Keratinocyte (primary cell): ENCODE results near the gene GLRX3. TPM values are rescaled to one million over a fixed set of nuclear protein-coding genes. Genes with fewer than 3 reads are reported as not detected.

ENCODE experiments used
- DNase-seq: peaks from one replicate; pipeline ENCODE4 v3.0.0-alpha.2; 2011; ENCODE audit warnings: low read depth, missing footprints, low spot score
- FAIRE-seq: peaks from 2 replicates; lab custom pipeline; 2011; peaks lifted over from hg19 to GRCh38; lab: Jason Lieb, UNC
- H2AFZ ChIP-seq: 2 replicates; pipeline ENCODE4 v1.6.0; 2012; ENCODE audit warnings: low read length, control low read depth, inconsistent platforms; ENCODE audit not compliant: control insufficient read depth
- H3K27ac ChIP-seq: 2 replicates; pipeline ENCODE4 v1.5.1; 2011; ENCODE audit warnings: low read length; ENCODE audit not compliant: control insufficient read depth, insufficient read depth
- H3K27me3 ChIP-seq: 3 replicates; pipeline ENCODE4 v1.6.0; 2011; ENCODE audit warnings: low read length; ENCODE audit not compliant: control insufficient read depth, insufficient read depth; ENCODE audit errors: extremely low read depth
- H3K36me3 ChIP-seq, 2 experiments: 2 replicates in 1 of 2; 3 replicates in 1 of 2; pipeline ENCODE4 v1.5.1; 2011; ENCODE audit warnings: low read length in 2 of 2, mild to moderate bottlenecking in 1 of 2; ENCODE audit not compliant: control insufficient read depth in 2 of 2, insufficient read depth in 2 of 2; ENCODE audit errors: extremely low read depth in 1 of 2
- H3K4me1 ChIP-seq: 3 replicates; pipeline ENCODE4 v1.5.1; 2011; ENCODE audit warnings: low read length; ENCODE audit not compliant: control insufficient read depth, insufficient read depth; ENCODE audit errors: extremely low read depth
- H3K4me2 ChIP-seq: 3 replicates; pipeline ENCODE4 v1.6.0; 2011; ENCODE audit warnings: low read depth, low read length; ENCODE audit not compliant: control insufficient read depth, insufficient read depth; ENCODE audit errors: extremely low read depth
- H3K4me3 ChIP-seq, 3 experiments: fragments of 200-600 bp in 1 of 3; sonication (generic) in 1 of 3; 2 replicates in 2 of 3; 3 replicates in 1 of 3; pipeline ENCODE4 v1.5.1; 2011 to 2016; ENCODE audit warnings: low read length in 3 of 3, mild to moderate bottlenecking in 3 of 3, control low read depth in 2 of 3, inconsistent platforms in 1 of 3, low read depth in 1 of 3, mixed read lengths in 1 of 3, mixed run types in 1 of 3, moderate library complexity in 1 of 3; ENCODE audit not compliant: control insufficient read depth in 2 of 3, insufficient read depth in 2 of 3; ENCODE audit errors: extremely low read depth in 1 of 3
- H3K79me2 ChIP-seq: 2 replicates; pipeline ENCODE4 v1.6.0; 2012; ENCODE audit warnings: low read length; ENCODE audit not compliant: control insufficient read depth, insufficient read depth
- H3K9ac ChIP-seq: 3 replicates; pipeline ENCODE4 v1.6.0; 2011; ENCODE audit warnings: low read length; ENCODE audit not compliant: control insufficient read depth, insufficient read depth; ENCODE audit errors: extremely low read depth
- H3K9me1 ChIP-seq: 3 replicates; pipeline ENCODE4 v1.6.0; 2011; ENCODE audit warnings: low read length; ENCODE audit not compliant: control insufficient read depth, insufficient read depth; ENCODE audit errors: extremely low read depth
- H3K9me3 ChIP-seq: 2 replicates; pipeline ENCODE4 v1.5.1; 2012; ENCODE audit warnings: low read depth, low read length; ENCODE audit not compliant: control insufficient read depth
- H4K20me1 ChIP-seq: 3 replicates; pipeline ENCODE4 v1.6.0; 2011; ENCODE audit warnings: low read length; ENCODE audit not compliant: control insufficient read depth, insufficient read depth; ENCODE audit errors: extremely low read depth
- EZH2 ChIP-seq: IDR thresholded peaks from one replicate; pipeline ENCODE4 v1.6.1; 2012; ENCODE audit warnings: inconsistent platforms, mild to moderate bottlenecking, low read length, moderate library complexity
- dilution Hi-C: fragments of 300-500 bp; cut with MboI; formaldehyde crosslinking; loops from one replicate; pipeline ENCODE4 v1.7.0; 2020; ENCODE audit warnings: low sequenced_read_pairs; ENCODE audit not compliant: extremely low pct_ligation_motif_present
- polyA plus RNA-seq, 5 experiments: library from polyadenylated mRNA; depleted of rRNA in 3 of 5; stranded (reverse) in 3 of 5; stranded (forward) in 1 of 5; unstranded in 1 of 5; fragments of >200 nt; gene quantifications; 1 replicate in 1 of 5; 2 replicates in 3 of 5; 3 replicates in 1 of 5; pipeline versions ENCODE4 v1.2.1 to v1.2.3, GENCODE V29; 2011 to 2012; ENCODE audit warnings: missing spikeins in 2 of 5, low read depth in 1 of 5, low replicate concordance in 1 of 5
- TF ChIP-seq, protein P1 (sequence below), 3 experiments: IDR thresholded peaks in 1 of 3; conservative IDR thresholded peaks in 1 of 3; optimal IDR thresholded peaks in 1 of 3; 2 replicates in 2 of 3; 3 replicates in 1 of 3; pipeline versions ENCODE3 to v1.5.1; 2011; ENCODE audit warnings: low read length in 3 of 3, mild to moderate bottlenecking in 3 of 3, moderate library complexity in 2 of 3, control low read depth in 1 of 3, inconsistent platforms in 1 of 3; ENCODE audit not compliant: insufficient read depth in 2 of 3; ENCODE audit errors: extremely low read depth in 1 of 3

The GLRX3 gene
- polyA plus RNA-seq, 1 donor (not counting 4 experiments of a cell fraction or from before 2014, with no cell fraction given): 215 TPM

DNA sequence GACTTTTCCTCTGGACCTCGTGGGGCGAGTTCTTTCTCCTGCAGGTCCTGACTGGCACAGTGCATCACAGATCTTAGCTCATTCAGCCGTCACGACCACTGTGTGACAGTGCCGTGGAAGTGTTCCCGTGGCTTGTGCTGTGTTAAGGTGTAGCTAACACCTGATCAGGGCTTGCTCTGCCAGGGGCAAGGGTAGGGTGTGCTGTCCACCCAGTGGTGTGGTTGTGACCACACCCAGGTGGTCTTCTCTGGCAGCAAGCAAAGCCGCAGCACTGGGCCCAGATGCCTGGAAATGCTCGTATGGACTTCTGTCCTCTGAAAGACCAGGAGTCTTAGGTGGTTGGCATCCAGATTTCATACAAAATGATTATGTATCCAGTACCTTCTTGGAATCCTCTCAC, 86.2 kb downstream of the GLRX3 start:
- Histone ChIP-seq H3K4me3 (no peak overlapping the region), H3K4me2 (no peak overlapping the region), H3K9me1 (no peaks in the 10 kb centered on the region), H3K27ac (no peak overlapping the region), H3K9me3 (peaks cover 13% of the 10 kb centered on the region), H3K36me3 (peaks cover 0 to 7% of the 10 kb centered on the region in 2 experiments), H2AFZ (no peak overlapping the region), H3K9ac (no peak overlapping the region), H4K20me1 (no peaks in the 10 kb centered on the region), H3K79me2 (no peaks in the 10 kb centered on the region), H3K4me1 (no peaks in the 10 kb centered on the region), H3K27me3 (no peaks in the 10 kb centered on the region)
- dilution Hi-C loops: no loop called here
- TF ChIP-seq, protein P1, sequence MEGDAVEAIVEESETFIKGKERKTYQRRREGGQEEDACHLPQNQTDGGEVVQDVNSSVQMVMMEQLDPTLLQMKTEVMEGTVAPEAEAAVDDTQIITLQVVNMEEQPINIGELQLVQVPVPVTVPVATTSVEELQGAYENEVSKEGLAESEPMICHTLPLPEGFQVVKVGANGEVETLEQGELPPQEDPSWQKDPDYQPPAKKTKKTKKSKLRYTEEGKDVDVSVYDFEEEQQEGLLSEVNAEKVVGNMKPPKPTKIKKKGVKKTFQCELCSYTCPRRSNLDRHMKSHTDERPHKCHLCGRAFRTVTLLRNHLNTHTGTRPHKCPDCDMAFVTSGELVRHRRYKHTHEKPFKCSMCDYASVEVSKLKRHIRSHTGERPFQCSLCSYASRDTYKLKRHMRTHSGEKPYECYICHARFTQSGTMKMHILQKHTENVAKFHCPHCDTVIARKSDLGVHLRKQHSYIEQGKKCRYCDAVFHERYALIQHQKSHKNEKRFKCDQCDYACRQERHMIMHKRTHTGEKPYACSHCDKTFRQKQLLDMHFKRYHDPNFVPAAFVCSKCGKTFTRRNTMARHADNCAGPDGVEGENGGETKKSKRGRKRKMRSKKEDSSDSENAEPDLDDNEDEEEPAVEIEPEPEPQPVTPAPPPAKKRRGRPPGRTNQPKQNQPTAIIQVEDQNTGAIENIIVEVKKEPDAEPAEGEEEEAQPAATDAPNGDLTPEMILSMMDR (optimal IDR thresholded peaks at IDR 0.05 in 1 of 3, IDR thresholded peaks at IDR 0.05 in 1 of 3, conservative IDR thresholded peaks at IDR 0.05 in 1 of 3; ENCODE audit: extremely low read depth in 1 of 3, insufficient read depth in 2 of 3, low read length in 3 of 3): no peak
- TF ChIP-seq EZH2: no peak
- FAIRE-seq: no peak
- DNase-seq: no peak

DNA sequence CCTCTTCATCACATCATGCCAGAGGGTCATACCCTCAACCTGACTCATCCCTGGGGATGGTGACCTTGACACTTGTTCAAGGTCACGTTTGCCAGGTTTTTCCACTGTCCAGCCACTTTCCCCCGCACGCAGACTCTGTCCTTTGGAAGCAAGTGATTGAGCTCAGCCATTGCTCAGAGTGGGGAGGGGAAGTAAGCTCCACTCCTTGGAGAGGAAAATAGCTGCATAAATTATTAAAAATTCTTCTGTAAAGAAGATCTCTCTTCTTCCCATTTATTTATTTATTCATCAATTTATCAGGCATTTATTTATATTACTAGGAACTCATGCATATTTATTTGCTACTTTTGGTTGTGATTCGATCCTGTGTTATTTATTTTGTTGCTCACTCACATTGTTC, 88.0 kb downstream of the GLRX3 start:
- no peak for FAIRE-seq
- H3K27ac ChIP-seq: no peak overlapping the region
- no peak for DNase-seq

More for the DNA sequence above, 88.0 kb downstream of the GLRX3 start:
- Histone ChIP-seq H3K4me2 (no peak overlapping the region), H3K4me3 (no peak overlapping the region), H3K36me3 (peaks cover 0 to 2% of the 10 kb centered on the region in 2 experiments), H3K9me1 (no peaks in the 10 kb centered on the region), H3K79me2 (no peaks in the 10 kb centered on the region), H3K9ac (no peak overlapping the region), H2AFZ (no peak overlapping the region), H3K27me3 (no peaks in the 10 kb centered on the region), H4K20me1 (no peaks in the 10 kb centered on the region), H3K4me1 (no peaks in the 10 kb centered on the region), H3K9me3 (peaks cover 9% of the 10 kb centered on the region)
- no peak for TF ChIP-seq EZH2
- TF ChIP-seq, protein P1 (optimal IDR thresholded peaks at IDR 0.05 in 1 of 3, IDR thresholded peaks at IDR 0.05 in 1 of 3, conservative IDR thresholded peaks at IDR 0.05 in 1 of 3; ENCODE audit: extremely low read depth in 1 of 3, insufficient read depth in 2 of 3, low read length in 3 of 3): no peak
- dilution Hi-C loops: no loop called here
